Testis (tissue), 3 donors: ENCODE data around the gene LSS. TPM values are rescaled to one million over a fixed set of nuclear protein-coding genes. Genes with fewer than 3 reads are reported as not detected.

ENCODE experiments used
- DNase-seq: peaks from one replicate; pipeline ENCODE4 v3.0.0-alpha.2; 2019
- H3K27ac ChIP-seq, 2 donors: fragments of 200-600 bp; sonication (generic); one replicate each; pipeline ENCODE4 v1.5.1; 2019
- H3K27me3 ChIP-seq: fragments of 200-600 bp; sonication (generic); one replicate; pipeline ENCODE4 v1.5.1; 2019
- H3K36me3 ChIP-seq: fragments of 200-600 bp; sonication (generic); one replicate; pipeline ENCODE4 v1.5.1; 2017; ENCODE audit warnings: low read depth; ENCODE audit errors: missing control alignments
- H3K4me1 ChIP-seq: fragments of 200-600 bp; sonication (generic); one replicate; pipeline ENCODE4 v1.5.1; 2019
- H3K4me3 ChIP-seq, 2 donors: fragments of 200-600 bp; sonication (generic); one replicate each; pipeline ENCODE4 v1.5.1; 2017 to 2019
- H3K9me3 ChIP-seq: fragments of 200-600 bp; sonication (generic); one replicate; pipeline ENCODE4 v1.5.1; 2017
- CTCF ChIP-seq, 3 experiments: fragments of 450-650 bp in 2 of 3; fragments of 200-600 bp in 1 of 3; sonication (generic) in 1 of 3; IDR thresholded peaks; one replicate each; pipeline ENCODE4 v1.5.1; 2016 to 2019; ENCODE audit warnings: antibody characterized with exemption in 3 of 3, mild to moderate bottlenecking in 2 of 3, moderate library complexity in 1 of 3
- POLR2A ChIP-seq: fragments of 450-650 bp; IDR thresholded peaks from one replicate; pipeline ENCODE4 v1.6.1; 2017; ENCODE audit warnings: antibody characterized with exemption, mild to moderate bottlenecking, moderate library complexity
- WGBS, 2 donors: methylation state at CpG; one replicate each; pipeline ENCODE4 v1.1.5; 2018; 5-methylcytosine and 5-hydroxymethylcytosine counted together
- intact Hi-C: fragments of 100-400 bp; cut with DNase I; formaldehyde crosslinking; loops from one replicate; pipeline ENCODE4 v1.15.1; 2023; ENCODE audit warnings: low total_unique reads
- polyA plus RNA-seq: library from polyadenylated mRNA; stranded (reverse); fragments of 350-450 nt; fragmentation: Illumina TruSeq; extraction: RNeasy Lipid Tissue Mini Kit (QIAGEN cat#74804); gene quantifications from one replicate; pipeline ENCODE4 v1.2.3, GENCODE V29; 2014; ENCODE audit warnings: low read depth, low replicate concordance; ENCODE audit not compliant: insufficient read depth
- total RNA-seq, 2 donors: library from RNA; depleted of rRNA; stranded (reverse); fragments of >200 nt; gene quantifications; one replicate each; pipeline ENCODE4 v1.2.3, GENCODE V29; 2016

LSS gene
- total and polyA plus RNA-seq, 3 donors from 2014 or later, result 35.6 to 152 (median 126) TPM

- H3K4me1 ChIP-seq, result peaks cover 10% of the 10 kb centered on the region
- no peaks in the 10 kb centered on the region for H3K27me3 ChIP-seq
- H3K9me3 ChIP-seq, result no peaks in the 10 kb centered on the region
- no peaks in the 10 kb centered on the region for H3K36me3 ChIP-seq
- no peak for TF ChIP-seq POLR2A
- TF ChIP-seq CTCF (IDR thresholded peaks at IDR 0.05), result no peak
- no peak overlapping the region for H3K4me3 ChIP-seq
- intact Hi-C loops, result no loop called here
- 90 to 96% methylated on average over 8 to 12 of the region's 12 CpGs for WGBS, 2 donors
- H3K27ac ChIP-seq, result no peak overlapping the region
- DNase-seq, result peak; percentile 7
Observed at GRCh38 chr21:46159390-46159789, 69.2 kb downstream of the LSS start.

GRCh38 chr21:46158666-46159300 is 69.8 kb downstream of the LSS start:
- Histone ChIP-seq H3K4me3 (no peak overlapping the region), H3K36me3 (no peaks in the 10 kb centered on the region), H3K9me3 (no peaks in the 10 kb centered on the region), H3K27me3 (no peaks in the 10 kb centered on the region), H3K4me1 (peaks cover 11% of the 10 kb centered on the region), H3K27ac (no peak overlapping the region)
- TF ChIP-seq CTCF (IDR thresholded peaks at IDR 0.05), result no peak
- TF ChIP-seq POLR2A, result no peak
- whole genome bisulfite sequencing, 2 donors, result 92 to 94% methylated on average over 9 to 10 of the region's 10 CpGs
- no peak for DNase-seq
- intact Hi-C loops, result no loop called here

GRCh38 chr21:46157987-46158451 is 70.6 kb downstream of the LSS start:
- Histone ChIP-seq H3K9me3 (no peaks in the 10 kb centered on the region), H3K36me3 (no peaks in the 10 kb centered on the region), H3K4me1 (peaks cover 19% of the 10 kb centered on the region), H3K27ac (no peak overlapping the region), H3K27me3 (no peaks in the 10 kb centered on the region), H3K4me3 (no peak overlapping the region)
- intact Hi-C loops, result no loop called here
- DNase-seq, result peak; percentile 10
- WGBS, 2 donors, result 78 to 90% methylated on average over 5 to 15 of the region's 15 CpGs
- TF ChIP-seq POLR2A (no peak), CTCF (IDR thresholded peaks at IDR 0.05) (no peak)

GRCh38 chr21:46157396-46157986 is 71.1 kb downstream of the LSS start:
- H3K4me3 ChIP-seq, result no peak overlapping the region
- TF ChIP-seq CTCF (IDR thresholded peaks at IDR 0.05), result no peak
- no peak for TF ChIP-seq POLR2A
- DNase-seq, result peak; percentile 11
- peaks cover 22% of the 10 kb centered on the region for H3K4me1 ChIP-seq
- intact Hi-C loops, result no loop called here
- H3K36me3 ChIP-seq, result no peaks in the 10 kb centered on the region
- WGBS, 2 donors, result 93% methylated on average over 11 to 12 of the region's 12 CpGs
- no peaks in the 10 kb centered on the region for H3K27me3 ChIP-seq
- no peak overlapping the region for H3K27ac ChIP-seq
- H3K9me3 ChIP-seq, result no peaks in the 10 kb centered on the region

GRCh38 chr21:46156678-46157077 is 71.9 kb downstream of the LSS start:
- no peak for TF ChIP-seq CTCF (IDR thresholded peaks at IDR 0.05)
- no peak for TF ChIP-seq POLR2A
- Histone ChIP-seq H3K36me3 (no peaks in the 10 kb centered on the region), H3K9me3 (no peaks in the 10 kb centered on the region), H3K27me3 (no peaks in the 10 kb centered on the region), H3K27ac (no peak overlapping the region), H3K4me3 (no peak overlapping the region), H3K4me1 (peaks cover 22% of the 10 kb centered on the region)
- intact Hi-C loops, result no loop called here
- 81 to 85% methylated on average over 10 of the region's 10 CpGs for WGBS, 2 donors
- DNase-seq, result peak; percentile 10
